AG04449 (cell line): ENCODE data around the gene MED26.

Experiments used
- CTCF ChIA-PET: fragments of 350-600 bp; formaldehyde crosslinking; extraction: SDS; loops from one replicate; lab custom pipeline; 2021; ENCODE audit warnings: antibody characterized with exemption; lab: Yijun Ruan, JAX
- POLR2A ChIA-PET: fragments of 400-600, 350-600 bp; formaldehyde crosslinking; extraction: SDS; loops from one replicate; lab custom pipeline; 2020; ENCODE audit warnings: antibody characterized with exemption, inconsistent platforms; lab: Yijun Ruan, JAX
- DNase-seq: peaks from one replicate; pipeline ENCODE4 v3.0.0-alpha.2; 2010; ENCODE audit warnings: low read depth, low spot score
- H3K4me3 ChIP-seq: 2 replicates; pipeline ENCODE4 v1.5.1; 2011; ENCODE audit warnings: low read depth, mild to moderate bottlenecking, control low read depth, low read length
- CTCF ChIP-seq: IDR thresholded peaks from one replicate; pipeline ENCODE4 v1.5.1; 2011; ENCODE audit warnings: mild to moderate bottlenecking, moderate library complexity, low read length, control low read depth, inconsistent platforms; ENCODE audit not compliant: insufficient read depth; ENCODE audit errors: missing control alignments

Gene MED26

GRCh38 chr19:16530540-16531379 lies 97.2 kb downstream of the MED26 start:
- TF ChIP-seq CTCF, result no peak
- no peak overlapping the region for H3K4me3 ChIP-seq
- CTCF ChIA-PET, result no interaction called here
- POLR2A ChIA-PET, result no interaction called here
- no peak for DNase-seq

GRCh38 chr19:16529466-16530144 lies 98.4 kb downstream of the MED26 start:
- no peak overlapping the region for H3K4me3 ChIP-seq
- DNase-seq, result no peak
- POLR2A ChIA-PET, result no interaction called here
- CTCF ChIA-PET, result interaction anchor here (1.3 kb wide), 1 partner anchor 11 kb away, joined by 4 read pairs; no protein-coding TSS in a partner anchor
- TF ChIP-seq CTCF, result no peak

- POLR2A ChIA-PET, result no interaction called here
- no peak for TF ChIP-seq CTCF
- CTCF ChIA-PET, result interaction anchor here (1.0 to 2.7 kb wide), 4 partner anchors 10 to 19 kb away, joined by 3 to 10 read pairs (median 4); no protein-coding TSS in a partner anchor
- H3K4me3 ChIP-seq, result no peak overlapping the region
- DNase-seq, result no peak
Observed at GRCh38 chr19:16527971-16528521, 100.0 kb downstream of the MED26 start.

GRCh38 chr19:16527334-16527935 lies 100.6 kb downstream of the MED26 start:
- POLR2A ChIA-PET, result no interaction called here
- DNase-seq, result no peak

GRCh38 chr19:16525751-16526481 lies 102.1 kb downstream of the MED26 start:
- H3K4me3 ChIP-seq, result no peak overlapping the region
- TF ChIP-seq CTCF, result no peak
- no peak for DNase-seq
- ChIA-PET CTCF (interaction anchor here (2.7 kb wide), 1 partner anchor 11 kb away, joined by 10 read pairs; no protein-coding TSS in a partner anchor), POLR2A (interaction anchor here (0.9 kb wide), 1 partner anchor 11 kb away, joined by 3 read pairs; no protein-coding TSS in a partner anchor)

More at GRCh38 chr19:16527334-16527935, 100.6 kb downstream of the MED26 start:
- no peak overlapping the region for H3K4me3 ChIP-seq
- TF ChIP-seq CTCF, result no peak
- CTCF ChIA-PET, result interaction anchor here (1.0 to 2.7 kb wide), 4 partner anchors 10 to 18 kb away, joined by 3 to 10 read pairs (median 4); no protein-coding TSS in a partner anchor
